Measurements from ENCODE around the gene TRPC4AP. TPM values are rescaled to one million over a fixed set of nuclear protein-coding genes. Genes with fewer than 3 reads are reported as not detected.

The TRPC4AP gene
- total RNA-seq, 1 experiment from 2014 or later: 79.0 TPM

DNA sequence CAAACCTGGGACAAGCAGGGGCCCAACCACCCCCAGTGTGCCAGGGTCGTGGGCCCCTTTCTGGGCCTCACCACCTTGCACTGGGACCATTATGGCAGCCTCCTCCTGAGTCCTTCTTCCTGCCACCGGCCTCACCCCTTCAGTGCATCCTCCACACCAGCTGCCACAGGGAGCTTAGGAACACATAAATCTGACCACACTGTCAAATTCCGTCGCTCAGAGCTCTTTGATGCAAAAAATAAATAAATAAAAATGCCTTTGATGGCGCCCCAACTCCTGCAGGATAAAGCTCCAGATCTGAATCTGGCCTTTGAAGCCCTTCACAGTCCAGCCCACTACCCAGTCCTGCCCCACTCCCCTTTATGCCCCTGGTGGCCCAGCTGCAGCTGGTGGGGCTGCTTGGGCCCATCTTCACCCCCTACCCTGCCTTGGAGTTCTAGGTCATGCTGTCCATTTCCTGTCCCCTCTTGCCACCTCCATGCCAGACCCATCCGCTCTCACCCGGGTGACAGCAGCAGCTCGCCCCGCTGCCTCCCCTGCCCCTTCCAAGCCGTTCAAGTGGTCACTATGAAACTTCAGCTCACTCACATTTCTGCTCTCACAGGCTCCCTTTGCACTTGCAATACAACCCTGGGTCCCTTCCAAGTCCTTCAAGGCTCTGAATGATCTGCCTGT lies 120.9 kb downstream of the TRPC4AP start:
- no peaks in the 10 kb centered on the region for H3K4me1 Mint-ChIP-seq (ENCODE audit: low read depth, unreplicated experiment)
- intact Hi-C loops (cut with micrococcal nuclease; ENCODE audit: unreplicated experiment): no loop called here
- CTCF ChIA-PET: interaction anchor here (0.7 kb wide), 3 partner anchors 59 to 1779 kb away, joined by 3 to 7 read pairs (median 3); no protein-coding TSS in a partner anchor
- no TSS peak for BruUV-seq (replicated peaks)
- no peak overlapping the region for H3K27ac Mint-ChIP-seq (ENCODE audit: unreplicated experiment)
- H3K9me3 Mint-ChIP-seq (ENCODE audit: low read depth, unreplicated experiment): no peaks in the 10 kb centered on the region
- no peak for DNase-seq
- H3K36me3 Mint-ChIP-seq (ENCODE audit: insufficient read depth, unreplicated experiment): no peaks in the 10 kb centered on the region
- peaks cover 47% of the 10 kb centered on the region for H3K27me3 Mint-ChIP-seq (ENCODE audit: unreplicated experiment)
- TF ChIP-seq, protein P1, sequence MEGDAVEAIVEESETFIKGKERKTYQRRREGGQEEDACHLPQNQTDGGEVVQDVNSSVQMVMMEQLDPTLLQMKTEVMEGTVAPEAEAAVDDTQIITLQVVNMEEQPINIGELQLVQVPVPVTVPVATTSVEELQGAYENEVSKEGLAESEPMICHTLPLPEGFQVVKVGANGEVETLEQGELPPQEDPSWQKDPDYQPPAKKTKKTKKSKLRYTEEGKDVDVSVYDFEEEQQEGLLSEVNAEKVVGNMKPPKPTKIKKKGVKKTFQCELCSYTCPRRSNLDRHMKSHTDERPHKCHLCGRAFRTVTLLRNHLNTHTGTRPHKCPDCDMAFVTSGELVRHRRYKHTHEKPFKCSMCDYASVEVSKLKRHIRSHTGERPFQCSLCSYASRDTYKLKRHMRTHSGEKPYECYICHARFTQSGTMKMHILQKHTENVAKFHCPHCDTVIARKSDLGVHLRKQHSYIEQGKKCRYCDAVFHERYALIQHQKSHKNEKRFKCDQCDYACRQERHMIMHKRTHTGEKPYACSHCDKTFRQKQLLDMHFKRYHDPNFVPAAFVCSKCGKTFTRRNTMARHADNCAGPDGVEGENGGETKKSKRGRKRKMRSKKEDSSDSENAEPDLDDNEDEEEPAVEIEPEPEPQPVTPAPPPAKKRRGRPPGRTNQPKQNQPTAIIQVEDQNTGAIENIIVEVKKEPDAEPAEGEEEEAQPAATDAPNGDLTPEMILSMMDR (IDR thresholded peaks at IDR 0.05; ENCODE audit: unreplicated experiment): no peak
- no peak overlapping the region for H3K4me3 Mint-ChIP-seq (ENCODE audit: low read depth, unreplicated experiment)

DNA sequence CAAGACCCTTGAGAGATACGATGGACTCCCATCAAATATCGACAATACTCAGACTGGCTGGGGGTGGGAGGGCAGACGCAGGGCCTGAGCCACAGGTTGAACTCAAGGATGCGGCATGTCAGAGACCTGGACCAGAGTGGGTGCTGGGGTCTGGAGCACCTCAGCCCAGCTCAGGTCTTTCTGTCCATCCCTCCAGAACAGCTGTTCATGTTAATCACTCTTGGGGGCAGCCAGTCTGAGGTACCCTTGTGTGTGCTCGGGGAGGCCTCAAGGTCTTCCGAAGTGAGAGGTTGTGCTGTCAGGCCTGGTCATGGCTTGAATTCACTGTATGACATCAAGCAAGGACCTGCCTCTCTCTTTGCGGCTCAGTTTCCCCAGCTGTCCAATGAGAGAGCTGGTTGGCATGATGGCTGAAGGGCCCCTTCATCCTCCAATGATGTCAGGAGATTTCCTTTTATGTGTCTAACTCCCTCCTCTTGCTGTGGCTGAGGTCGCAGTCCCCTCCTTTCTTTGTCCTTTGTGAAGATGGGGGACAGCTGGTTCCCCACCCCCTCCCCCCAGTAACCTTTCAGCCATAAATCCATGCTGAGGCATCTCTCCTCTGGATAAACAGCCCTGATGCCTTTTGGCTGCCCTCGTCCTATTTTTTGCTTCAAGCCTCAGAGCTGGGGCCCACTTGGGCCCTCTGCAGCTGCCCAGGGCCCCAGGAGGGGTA lies 121.6 kb downstream of the TRPC4AP start:
- Mint-ChIP-seq H3K27ac (ENCODE audit: unreplicated experiment) (no peak overlapping the region), H3K27me3 (ENCODE audit: unreplicated experiment) (peaks cover 43% of the 10 kb centered on the region), H3K4me3 (ENCODE audit: low read depth, unreplicated experiment) (no peak overlapping the region), H3K36me3 (ENCODE audit: insufficient read depth, unreplicated experiment) (no peaks in the 10 kb centered on the region), H3K9me3 (ENCODE audit: low read depth, unreplicated experiment) (no peaks in the 10 kb centered on the region), H3K4me1 (ENCODE audit: low read depth, unreplicated experiment) (no peaks in the 10 kb centered on the region)
- no peak for DNase-seq
- intact Hi-C loops (cut with micrococcal nuclease; ENCODE audit: unreplicated experiment): no loop called here
- TF ChIP-seq, protein P1 (IDR thresholded peaks at IDR 0.05; ENCODE audit: unreplicated experiment): no peak
- CTCF ChIA-PET: interaction anchor here (0.7 kb wide), 3 partner anchors 58 to 1778 kb away, joined by 3 to 7 read pairs (median 3); no protein-coding TSS in a partner anchor
- no TSS peak for BruUV-seq (replicated peaks)

DNA sequence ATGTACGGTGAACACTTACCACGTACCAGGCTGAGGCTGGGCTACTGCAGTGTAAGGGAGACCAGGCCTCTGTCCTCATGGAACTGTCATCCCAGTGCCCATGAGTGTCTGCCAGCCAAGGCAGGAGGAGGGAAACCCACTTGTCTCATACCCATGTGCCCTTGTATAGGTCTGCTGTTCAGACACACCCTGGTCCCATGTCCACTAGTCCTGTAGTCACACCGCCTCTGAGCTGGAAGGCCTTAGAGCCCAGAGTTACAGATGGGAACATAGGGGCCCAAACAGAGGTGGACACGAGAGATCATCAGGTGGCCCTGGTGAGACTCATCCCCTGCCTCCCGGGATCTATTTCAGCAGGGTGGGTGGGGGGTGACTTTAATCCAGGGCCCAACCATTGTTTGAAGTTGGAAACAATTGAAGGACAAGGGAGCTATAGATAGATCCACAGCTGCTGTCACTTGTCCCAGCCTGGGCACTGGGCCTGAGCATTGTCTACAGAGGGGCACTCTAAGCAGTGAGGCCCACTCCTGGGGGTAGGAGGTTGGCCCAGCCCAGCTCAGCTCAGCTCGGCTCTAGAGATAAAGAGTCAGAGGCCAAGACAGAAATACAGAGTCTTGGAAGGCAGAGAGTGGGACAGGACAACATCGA lies 122.3 kb downstream of the TRPC4AP start:
- Mint-ChIP-seq H3K4me1 (ENCODE audit: low read depth, unreplicated experiment) (no peaks in the 10 kb centered on the region), H3K27me3 (ENCODE audit: unreplicated experiment) (peaks cover 45% of the 10 kb centered on the region), H3K36me3 (ENCODE audit: insufficient read depth, unreplicated experiment) (no peaks in the 10 kb centered on the region), H3K4me3 (ENCODE audit: low read depth, unreplicated experiment) (no peak overlapping the region), H3K27ac (ENCODE audit: unreplicated experiment) (no peak overlapping the region), H3K9me3 (ENCODE audit: low read depth, unreplicated experiment) (no peaks in the 10 kb centered on the region)
- DNase-seq: no peak
- CTCF ChIA-PET: no interaction called here
- BruUV-seq (replicated peaks): no TSS peak
- intact Hi-C loops (cut with micrococcal nuclease; ENCODE audit: unreplicated experiment): no loop called here
- TF ChIP-seq, protein P1 (IDR thresholded peaks at IDR 0.05; ENCODE audit: unreplicated experiment): no peak

DNA sequence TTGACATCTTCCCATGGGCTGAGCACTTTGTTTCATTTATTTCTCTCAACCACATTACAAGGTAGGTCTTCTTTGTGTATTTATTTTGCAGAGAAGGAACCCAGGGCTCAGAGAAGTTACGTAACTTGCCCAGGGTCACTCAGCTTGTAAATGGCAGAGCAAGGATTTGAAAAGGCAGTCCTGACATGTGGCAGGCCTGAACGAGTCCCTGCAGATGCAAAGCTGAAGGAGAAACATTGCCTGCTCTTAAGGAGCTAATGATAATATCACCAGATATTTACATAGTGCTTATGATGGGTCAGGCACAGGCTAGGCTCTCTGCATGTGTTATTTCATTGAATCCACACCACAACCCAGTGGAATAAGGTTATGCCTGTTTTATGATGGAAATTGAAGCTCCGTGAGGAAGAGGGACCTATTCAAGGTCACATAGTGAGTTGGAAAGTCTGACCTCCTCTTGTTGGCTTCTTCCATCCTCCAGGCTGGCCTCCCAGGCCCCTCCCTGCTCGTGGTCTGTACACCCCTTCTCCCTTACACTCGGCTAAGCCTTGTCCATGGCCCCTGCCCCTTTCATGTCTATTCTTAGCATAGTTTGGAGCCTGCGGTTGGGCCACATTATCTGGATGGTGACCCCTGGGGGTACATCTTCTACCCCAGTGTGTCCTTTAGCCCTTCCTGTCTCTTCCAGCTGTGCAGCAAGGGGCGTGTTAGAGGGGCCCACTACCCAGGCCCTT lies 124.4 kb downstream of the TRPC4AP start:
- no peak for DNase-seq
- no TSS peak for BruUV-seq (replicated peaks)
- Mint-ChIP-seq H3K27me3 (ENCODE audit: unreplicated experiment) (peaks cover 32% of the 10 kb centered on the region), H3K4me1 (ENCODE audit: low read depth, unreplicated experiment) (no peaks in the 10 kb centered on the region), H3K4me3 (ENCODE audit: low read depth, unreplicated experiment) (no peak overlapping the region), H3K36me3 (ENCODE audit: insufficient read depth, unreplicated experiment) (no peaks in the 10 kb centered on the region), H3K9me3 (ENCODE audit: low read depth, unreplicated experiment) (no peaks in the 10 kb centered on the region), H3K27ac (ENCODE audit: unreplicated experiment) (no peak overlapping the region)
- TF ChIP-seq, protein P1 (IDR thresholded peaks at IDR 0.05; ENCODE audit: unreplicated experiment): no peak
- CTCF ChIA-PET: interaction anchor here (1.1 kb wide), 1 partner anchor 19 kb away, joined by 3 read pairs; no protein-coding TSS in a partner anchor
- intact Hi-C loops (cut with micrococcal nuclease; ENCODE audit: unreplicated experiment): no loop called here
